ENCODE data around the gene AQP12A. TPM values are rescaled to one million over a fixed set of nuclear protein-coding genes. Genes with fewer than 3 reads are reported as not detected.

The AQP12A gene
- polyA plus RNA-seq, 1 donor (not counting 4 experiments of a cell fraction or from before 2014, with no cell fraction given), result not detected

GRCh38 chr2:240722796-240723735 is 31.4 kb downstream of the AQP12A start:
- Histone ChIP-seq H2AFZ (ENCODE audit: control insufficient read depth, low read length) (no peak overlapping the region), H3K79me2 (ENCODE audit: control insufficient read depth, insufficient read depth, low read length) (no peaks in the 10 kb centered on the region), H4K20me1 (ENCODE audit: control insufficient read depth, extremely low read depth, insufficient read depth, low read length) (no peaks in the 10 kb centered on the region), H3K9ac (ENCODE audit: control insufficient read depth, extremely low read depth, insufficient read depth, low read length) (no peak overlapping the region), H3K36me3 (ENCODE audit: control insufficient read depth in 2 of 2, extremely low read depth in 1 of 2, insufficient read depth in 2 of 2, low read length in 2 of 2) (no peaks in the 10 kb centered on the region), H3K4me1 (ENCODE audit: control insufficient read depth, extremely low read depth, insufficient read depth, low read length) (no peaks in the 10 kb centered on the region), H3K9me1 (ENCODE audit: control insufficient read depth, extremely low read depth, insufficient read depth, low read length) (no peaks in the 10 kb centered on the region), H3K27me3 (ENCODE audit: control insufficient read depth, extremely low read depth, insufficient read depth, low read length) (no peaks in the 10 kb centered on the region), H3K27ac (ENCODE audit: control insufficient read depth, insufficient read depth, low read length) (no peak overlapping the region), H3K9me3 (ENCODE audit: control insufficient read depth, low read depth, low read length) (no peaks in the 10 kb centered on the region), H3K4me2 (ENCODE audit: control insufficient read depth, extremely low read depth, insufficient read depth, low read depth, low read length) (no peak overlapping the region), H3K4me3 (ENCODE audit: control insufficient read depth in 2 of 3, extremely low read depth in 1 of 3, insufficient read depth in 2 of 3, low read depth in 1 of 3, low read length in 3 of 3) (no peak overlapping the region)
- TF ChIP-seq EZH2 (IDR thresholded peaks at IDR 0.05; ENCODE audit: low read length), result no peak
- no peak for TF ChIP-seq CTCF (optimal IDR thresholded peaks at IDR 0.05 in 1 of 3, IDR thresholded peaks at IDR 0.05 in 1 of 3, conservative IDR thresholded peaks at IDR 0.05 in 1 of 3; ENCODE audit: extremely low read depth in 1 of 3, insufficient read depth in 2 of 3, low read length in 3 of 3)
- no peak for FAIRE-seq
- dilution Hi-C loops (cut with MboI; ENCODE audit: extremely low pct_ligation_motif_present, low sequenced_read_pairs), result no loop called here
- no peak for DNase-seq (ENCODE audit: low read depth, low spot score)

- H3K27ac ChIP-seq (ENCODE audit: control insufficient read depth, insufficient read depth, low read length), result no peak overlapping the region
- no peak overlapping the region for H2AFZ ChIP-seq (ENCODE audit: control insufficient read depth, low read length)
- FAIRE-seq, result no peak
Observed at GRCh38 chr2:240723851-240724250, 32.2 kb downstream of the AQP12A start.

More at GRCh38 chr2:240723851-240724250, 32.2 kb downstream of the AQP12A start:
- no peaks in the 10 kb centered on the region for H3K4me1 ChIP-seq (ENCODE audit: control insufficient read depth, extremely low read depth, insufficient read depth, low read length)
- no peak for DNase-seq (ENCODE audit: low read depth, low spot score)
- H3K4me2 ChIP-seq (ENCODE audit: control insufficient read depth, extremely low read depth, insufficient read depth, low read depth, low read length), result no peak overlapping the region
- H3K9ac ChIP-seq (ENCODE audit: control insufficient read depth, extremely low read depth, insufficient read depth, low read length), result no peak overlapping the region
- no peaks in the 10 kb centered on the region for H4K20me1 ChIP-seq (ENCODE audit: control insufficient read depth, extremely low read depth, insufficient read depth, low read length)
- TF ChIP-seq CTCF (optimal IDR thresholded peaks at IDR 0.05 in 1 of 3, IDR thresholded peaks at IDR 0.05 in 1 of 3, conservative IDR thresholded peaks at IDR 0.05 in 1 of 3; ENCODE audit: extremely low read depth in 1 of 3, insufficient read depth in 2 of 3, low read length in 3 of 3) (no peak), EZH2 (IDR thresholded peaks at IDR 0.05; ENCODE audit: low read length) (no peak)
- H3K9me1 ChIP-seq (ENCODE audit: control insufficient read depth, extremely low read depth, insufficient read depth, low read length), result no peaks in the 10 kb centered on the region
- dilution Hi-C loops (cut with MboI; ENCODE audit: extremely low pct_ligation_motif_present, low sequenced_read_pairs), result no loop called here
- no peak overlapping the region for H3K4me3 ChIP-seq (ENCODE audit: control insufficient read depth in 2 of 3, extremely low read depth in 1 of 3, insufficient read depth in 2 of 3, low read depth in 1 of 3, low read length in 3 of 3)
- no peaks in the 10 kb centered on the region for H3K9me3 ChIP-seq (ENCODE audit: control insufficient read depth, low read depth, low read length)
- H3K27me3 ChIP-seq (ENCODE audit: control insufficient read depth, extremely low read depth, insufficient read depth, low read length), result no peaks in the 10 kb centered on the region
- H3K36me3 ChIP-seq (ENCODE audit: control insufficient read depth in 2 of 2, extremely low read depth in 1 of 2, insufficient read depth in 2 of 2, low read length in 2 of 2), result no peaks in the 10 kb centered on the region
- H3K79me2 ChIP-seq (ENCODE audit: control insufficient read depth, insufficient read depth, low read length), result no peaks in the 10 kb centered on the region
